Astrocyte of the cerebellum (primary cell): Measurements from ENCODE around the gene GAPDHS.

ENCODE experiments used
- DNase-seq: peaks from one replicate; pipeline ENCODE4 v3.0.0-alpha.2; 2011; ENCODE audit warnings: low read depth
- H3K4me3 ChIP-seq: 2 replicates; pipeline ENCODE4 v1.5.1; 2011; ENCODE audit warnings: mild to moderate bottlenecking, low read depth, low read length, moderate library complexity
- CTCF ChIP-seq: IDR thresholded peaks from 2 replicates; pipeline ENCODE4 v1.5.1; 2012; ENCODE audit warnings: low read length, low read depth, moderate library complexity, mild to moderate bottlenecking; ENCODE audit errors: missing control alignments
- in situ Hi-C: cut with HindIII; loops from 2 replicates; pipeline ENCODE4 v1.10.0; 2017; ENCODE audit warnings: low sequenced_read_pairs

GAPDHS gene

GRCh38 chr19:35531291-35531690 is 2.0 kb upstream of the GAPDHS start:
- no peak for DNase-seq
- in situ Hi-C loops: no loop called here
- H3K4me3 ChIP-seq: no peak overlapping the region
- TF ChIP-seq CTCF: no peak

- in situ Hi-C loops: no loop called here
- DNase-seq: no peak
These were observed 651 bp downstream of the GAPDHS start for GRCh38 chr19:35533822-35534392.

GRCh38 chr19:35534803-35535480 is 1.7 kb downstream of the GAPDHS start:
- no peak for DNase-seq
- in situ Hi-C loops: no loop called here
- no peak for TF ChIP-seq CTCF
- no peak overlapping the region for H3K4me3 ChIP-seq

More at GRCh38 chr19:35533822-35534392, 651 bp downstream of the GAPDHS start:
- no peak overlapping the region for H3K4me3 ChIP-seq
- TF ChIP-seq CTCF: no peak

GRCh38 chr19:35539314-35539713 is 6.1 kb downstream of the GAPDHS start:
- TF ChIP-seq CTCF: no peak
- DNase-seq: no peak
- in situ Hi-C loops: no loop called here
- H3K4me3 ChIP-seq: no peak overlapping the region

- TF ChIP-seq CTCF: no peak
- no peak for DNase-seq
- in situ Hi-C loops: no loop called here
- no peak overlapping the region for H3K4me3 ChIP-seq
These were observed 6.6 kb downstream of the GAPDHS start for GRCh38 chr19:35539850-35540249.

GRCh38 chr19:35540356-35540927 is 7.2 kb downstream of the GAPDHS start:
- DNase-seq: no peak
- no peak overlapping the region for H3K4me3 ChIP-seq
- in situ Hi-C loops: no loop called here
- TF ChIP-seq CTCF: no peak
